ENCODE results near the gene CYP2S1.
"Not testable (repeated sequence)": the region's sequence is repeated elsewhere in the genome, so short reads cannot be mapped to it uniquely, and the experiment has no call there.

DNA sequence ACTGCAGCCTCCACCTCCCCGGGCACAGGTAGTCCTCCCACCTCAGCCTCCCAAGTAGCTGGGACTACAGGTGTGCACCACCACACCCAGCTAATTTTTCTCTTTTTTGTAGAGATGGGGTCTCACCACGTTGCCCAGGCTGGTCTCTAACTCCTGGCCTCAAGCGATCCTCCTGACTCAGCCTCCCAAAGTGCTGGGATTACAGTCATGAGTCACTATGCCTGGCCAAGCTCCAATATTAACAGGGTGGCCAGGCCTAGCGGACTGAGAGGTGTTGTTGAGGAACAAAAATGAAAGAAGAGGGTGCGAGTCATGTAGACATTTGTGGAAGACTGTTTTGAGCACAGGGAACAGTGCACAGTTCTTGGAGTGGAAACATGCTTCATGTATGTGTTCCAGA is 36.3 kb downstream of the CYP2S1 start:
- TF ChIP-seq GABPA (IDR thresholded peaks at IDR 0.05; ENCODE audit: low read depth); POLR2AphosphoS5 (IDR thresholded peaks at IDR 0.05; ENCODE audit: low read depth); SPI1 (IDR thresholded peaks at IDR 0.05; ENCODE audit: borderline replicate concordance, low read depth): not testable (repeated sequence)
- TF ChIP-seq, protein P1, sequence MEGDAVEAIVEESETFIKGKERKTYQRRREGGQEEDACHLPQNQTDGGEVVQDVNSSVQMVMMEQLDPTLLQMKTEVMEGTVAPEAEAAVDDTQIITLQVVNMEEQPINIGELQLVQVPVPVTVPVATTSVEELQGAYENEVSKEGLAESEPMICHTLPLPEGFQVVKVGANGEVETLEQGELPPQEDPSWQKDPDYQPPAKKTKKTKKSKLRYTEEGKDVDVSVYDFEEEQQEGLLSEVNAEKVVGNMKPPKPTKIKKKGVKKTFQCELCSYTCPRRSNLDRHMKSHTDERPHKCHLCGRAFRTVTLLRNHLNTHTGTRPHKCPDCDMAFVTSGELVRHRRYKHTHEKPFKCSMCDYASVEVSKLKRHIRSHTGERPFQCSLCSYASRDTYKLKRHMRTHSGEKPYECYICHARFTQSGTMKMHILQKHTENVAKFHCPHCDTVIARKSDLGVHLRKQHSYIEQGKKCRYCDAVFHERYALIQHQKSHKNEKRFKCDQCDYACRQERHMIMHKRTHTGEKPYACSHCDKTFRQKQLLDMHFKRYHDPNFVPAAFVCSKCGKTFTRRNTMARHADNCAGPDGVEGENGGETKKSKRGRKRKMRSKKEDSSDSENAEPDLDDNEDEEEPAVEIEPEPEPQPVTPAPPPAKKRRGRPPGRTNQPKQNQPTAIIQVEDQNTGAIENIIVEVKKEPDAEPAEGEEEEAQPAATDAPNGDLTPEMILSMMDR (IDR thresholded peaks at IDR 0.05; ENCODE audit: insufficient read depth, low read length) = not testable (repeated sequence)
- TF ChIP-seq, protein P2, sequence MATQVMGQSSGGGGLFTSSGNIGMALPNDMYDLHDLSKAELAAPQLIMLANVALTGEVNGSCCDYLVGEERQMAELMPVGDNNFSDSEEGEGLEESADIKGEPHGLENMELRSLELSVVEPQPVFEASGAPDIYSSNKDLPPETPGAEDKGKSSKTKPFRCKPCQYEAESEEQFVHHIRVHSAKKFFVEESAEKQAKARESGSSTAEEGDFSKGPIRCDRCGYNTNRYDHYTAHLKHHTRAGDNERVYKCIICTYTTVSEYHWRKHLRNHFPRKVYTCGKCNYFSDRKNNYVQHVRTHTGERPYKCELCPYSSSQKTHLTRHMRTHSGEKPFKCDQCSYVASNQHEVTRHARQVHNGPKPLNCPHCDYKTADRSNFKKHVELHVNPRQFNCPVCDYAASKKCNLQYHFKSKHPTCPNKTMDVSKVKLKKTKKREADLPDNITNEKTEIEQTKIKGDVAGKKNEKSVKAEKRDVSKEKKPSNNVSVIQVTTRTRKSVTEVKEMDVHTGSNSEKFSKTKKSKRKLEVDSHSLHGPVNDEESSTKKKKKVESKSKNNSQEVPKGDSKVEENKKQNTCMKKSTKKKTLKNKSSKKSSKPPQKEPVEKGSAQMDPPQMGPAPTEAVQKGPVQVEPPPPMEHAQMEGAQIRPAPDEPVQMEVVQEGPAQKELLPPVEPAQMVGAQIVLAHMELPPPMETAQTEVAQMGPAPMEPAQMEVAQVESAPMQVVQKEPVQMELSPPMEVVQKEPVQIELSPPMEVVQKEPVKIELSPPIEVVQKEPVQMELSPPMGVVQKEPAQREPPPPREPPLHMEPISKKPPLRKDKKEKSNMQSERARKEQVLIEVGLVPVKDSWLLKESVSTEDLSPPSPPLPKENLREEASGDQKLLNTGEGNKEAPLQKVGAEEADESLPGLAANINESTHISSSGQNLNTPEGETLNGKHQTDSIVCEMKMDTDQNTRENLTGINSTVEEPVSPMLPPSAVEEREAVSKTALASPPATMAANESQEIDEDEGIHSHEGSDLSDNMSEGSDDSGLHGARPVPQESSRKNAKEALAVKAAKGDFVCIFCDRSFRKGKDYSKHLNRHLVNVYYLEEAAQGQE (IDR thresholded peaks at IDR 0.05; ENCODE audit: insufficient replicate concordance, low read depth) = not testable (repeated sequence)
